Daoy (cell line): Measurements from ENCODE around the gene C20orf96. TPM values are rescaled to one million over a fixed set of nuclear protein-coding genes. Genes with fewer than 3 reads are reported as not detected.
"Not testable (repeated sequence)": the region's sequence is repeated elsewhere in the genome, so short reads cannot be mapped to it uniquely, and the experiment has no call there.

Experiments used
- DNase-seq: peaks from one replicate; pipeline ENCODE4 v3.0.0-alpha.2; 2015; ENCODE audit warnings: low read depth
- total RNA-seq: library from RNA; depleted of rRNA; stranded (reverse); fragments of >200 nt; shearing (Covaris generic); gene quantifications from 2 replicates; pipeline ENCODE4 v1.2.3, GENCODE V29; 2014

The C20orf96 gene
- total RNA-seq, 1 experiment from 2014 or later = 0.57 TPM

- DNase-seq = no peak
Observed at GRCh38 chr20:278607-279571, 11.7 kb downstream of the C20orf96 start.

GRCh38 chr20:278181-278580 is 12.4 kb downstream of the C20orf96 start:
- no peak for DNase-seq

DNA sequence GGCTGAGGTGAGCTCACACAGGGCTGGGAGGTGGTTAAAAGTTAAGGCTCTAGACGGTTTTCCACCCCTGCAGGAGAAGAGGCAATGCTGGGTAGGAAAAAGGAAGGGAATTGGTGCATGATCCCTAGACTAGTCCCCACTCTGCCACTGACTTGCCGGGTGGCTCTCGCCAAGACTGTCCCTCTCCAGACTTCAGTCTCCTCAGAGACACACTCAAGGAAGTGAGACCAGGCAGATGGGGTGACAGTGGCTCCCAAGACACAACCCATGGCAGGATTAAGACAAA is 13.1 kb downstream of the C20orf96 start:
- no peak for DNase-seq

DNA sequence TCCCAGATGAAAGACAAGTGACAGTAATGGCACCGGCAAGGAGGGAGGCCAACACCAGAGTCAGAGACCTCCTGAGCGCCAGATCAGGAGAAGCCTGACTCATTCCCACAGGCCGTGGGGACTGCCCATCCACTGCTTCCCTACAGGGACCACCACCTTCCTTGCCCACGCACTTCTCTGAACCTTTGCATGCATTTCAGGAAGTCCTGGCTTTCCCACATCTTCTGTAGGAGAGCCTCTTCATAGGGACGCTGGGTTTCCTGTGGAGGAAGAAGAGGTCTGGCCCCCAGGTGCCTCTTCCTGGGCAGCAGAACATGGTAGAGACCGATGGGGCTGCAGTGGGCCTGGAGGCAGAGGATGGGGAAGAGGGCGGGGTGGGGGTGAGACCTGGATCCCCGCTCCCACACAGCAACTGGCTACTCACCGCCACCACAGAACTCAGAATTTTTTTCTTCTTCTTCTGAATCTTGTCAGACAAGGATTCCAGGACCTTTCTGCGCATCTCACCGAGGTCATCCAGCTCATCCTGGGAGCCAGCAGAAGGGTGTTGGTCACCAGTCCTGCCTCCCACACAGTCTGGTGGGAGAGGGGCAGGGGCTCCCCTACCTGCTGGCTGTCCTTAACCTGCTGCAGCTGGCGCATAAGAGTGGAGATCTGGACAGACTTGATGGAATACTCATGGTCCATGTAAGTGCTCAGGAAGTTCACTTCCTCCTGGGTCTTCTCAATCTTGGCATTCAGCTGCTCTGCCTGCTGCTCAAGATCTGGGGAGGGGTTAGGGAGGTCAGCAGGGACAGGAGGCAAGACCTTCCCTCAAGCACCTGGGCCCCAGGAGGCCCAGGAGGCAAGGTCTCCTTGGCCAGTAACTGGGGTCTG is 13.7 kb downstream of the C20orf96 start:
- no peak for DNase-seq

- no peak for DNase-seq
Observed at GRCh38 chr20:275791-276190, 14.8 kb downstream of the C20orf96 start.

DNA sequence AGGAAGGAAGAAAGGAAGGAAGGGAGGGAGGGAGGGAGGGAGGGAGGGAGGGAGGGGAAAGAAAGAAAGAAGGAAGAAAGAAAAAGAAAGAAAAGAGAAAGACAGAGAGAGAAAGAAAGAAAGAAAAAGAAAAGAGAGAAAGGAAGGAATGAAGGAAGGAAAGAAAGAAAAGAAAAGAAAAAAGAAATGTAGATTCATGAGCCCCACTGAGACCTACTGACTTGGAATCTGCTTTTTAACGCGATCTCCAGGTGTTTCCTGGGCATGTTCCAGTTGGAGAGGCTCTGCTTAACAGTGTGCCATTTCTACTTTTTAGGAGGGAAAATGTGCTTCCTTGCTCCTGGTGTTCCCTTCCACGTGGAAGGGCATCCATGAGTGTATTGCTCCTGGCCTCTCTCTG is 16.7 kb downstream of the C20orf96 start:
- no peak for DNase-seq

- no peak for DNase-seq
Observed at GRCh38 chr20:272718-273117, 17.8 kb downstream of the C20orf96 start.

DNA sequence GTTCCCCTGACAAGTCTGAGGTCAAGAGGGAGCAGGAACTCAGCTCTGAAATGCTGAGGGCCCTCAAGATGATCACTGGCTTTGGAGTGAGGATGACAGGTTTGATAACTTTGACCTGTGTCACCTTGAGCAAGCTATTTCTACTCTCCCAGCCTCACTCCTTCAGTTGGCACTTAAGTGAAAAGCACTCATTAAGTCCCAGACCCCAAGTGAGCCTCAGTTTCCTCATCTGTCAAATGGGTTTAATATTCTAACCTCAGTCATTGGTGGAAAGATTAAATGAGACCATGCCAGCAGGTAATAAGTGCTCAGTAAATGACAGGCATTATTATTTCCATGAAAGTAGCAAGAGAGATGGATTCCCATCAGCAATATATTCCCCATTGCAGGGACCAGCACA is 19.0 kb downstream of the C20orf96 start:
- no peak for DNase-seq

GRCh38 chr20:271069-271468 is 19.5 kb downstream of the C20orf96 start:
- DNase-seq = no peak

- no peak for DNase-seq
Observed at GRCh38 chr20:270517-270916, 20.0 kb downstream of the C20orf96 start.

GRCh38 chr20:266596-267562 is 23.7 kb downstream of the C20orf96 start:
- peak; percentile 88 for DNase-seq

DNA sequence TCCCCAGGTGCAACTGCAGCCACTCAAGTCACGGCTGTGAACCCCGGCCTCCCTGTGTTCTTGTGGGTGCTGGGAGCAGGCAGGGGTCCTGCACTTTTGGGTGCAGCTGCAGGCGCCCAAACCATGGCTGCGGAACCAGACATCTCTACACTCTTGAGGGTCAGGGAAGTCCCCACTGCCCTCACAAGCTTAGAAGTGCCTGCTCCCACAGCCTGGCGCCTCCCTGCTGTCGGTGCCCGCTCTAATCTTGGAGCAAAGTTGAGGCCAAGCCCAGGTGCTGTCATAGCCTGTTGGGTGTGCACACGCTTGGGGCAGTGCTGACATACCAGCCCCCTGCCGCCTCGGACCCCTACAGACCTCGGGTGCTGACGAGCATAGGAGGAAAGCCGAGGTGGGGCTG is 26.8 kb downstream of the C20orf96 start:
- DNase-seq = no peak

- no peak for DNase-seq
Observed at GRCh38 chr20:259981-260380, 30.6 kb downstream of the C20orf96 start.

DNA sequence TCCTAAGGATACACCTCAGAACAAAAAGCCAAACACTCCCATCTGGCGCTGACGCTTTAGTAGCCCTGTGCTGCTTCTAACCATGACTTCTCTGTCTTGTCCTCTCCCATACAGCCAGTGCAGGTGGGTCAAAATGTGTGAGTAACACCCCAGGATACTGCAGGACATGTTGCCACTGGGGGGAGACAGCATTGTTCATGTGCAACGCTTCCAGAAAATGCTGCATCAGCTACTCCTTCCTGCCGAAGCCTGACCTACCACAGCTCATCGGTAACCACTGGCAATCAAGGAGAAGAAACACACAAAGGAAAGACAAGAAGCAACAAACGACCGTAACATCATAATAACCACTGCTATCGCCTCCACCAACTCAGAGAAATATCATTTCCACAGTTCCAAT is 31.6 kb downstream of the C20orf96 start:
- DNase-seq = peak; percentile 33

GRCh38 chr20:258269-258858 is 32.2 kb downstream of the C20orf96 start:
- no peak for DNase-seq

DNA sequence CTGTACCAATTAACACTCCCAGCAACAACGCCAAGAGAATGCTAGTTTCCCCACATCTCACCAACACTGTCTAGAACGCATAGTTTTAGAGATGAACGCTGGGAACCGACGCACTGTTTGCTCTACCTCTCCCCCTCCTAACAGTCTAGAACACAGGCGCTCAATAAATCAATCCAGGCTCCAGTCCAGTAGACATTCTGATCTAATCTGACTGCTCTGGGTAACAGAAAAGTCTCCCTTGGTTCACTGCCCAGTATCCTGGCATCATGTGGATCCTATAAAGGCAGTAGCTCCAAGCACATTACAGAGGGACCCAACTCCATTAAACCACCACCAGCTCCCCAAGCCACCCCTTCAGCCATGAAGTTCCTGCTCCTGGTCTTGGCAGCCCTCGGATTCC is 33.1 kb downstream of the C20orf96 start, which contains the start of gene DEFB132:
Gene DEFB132, plus strand, starts transcription at position 306 of the 400 bp plus-strand sequence. Its CDS starts 55 bp downstream, at position 361.
- DNase-seq = no peak

- DNase-seq = not testable (repeated sequence)
Observed at GRCh38 chr20:253447-253846, 37.1 kb downstream of the C20orf96 start.

DNA sequence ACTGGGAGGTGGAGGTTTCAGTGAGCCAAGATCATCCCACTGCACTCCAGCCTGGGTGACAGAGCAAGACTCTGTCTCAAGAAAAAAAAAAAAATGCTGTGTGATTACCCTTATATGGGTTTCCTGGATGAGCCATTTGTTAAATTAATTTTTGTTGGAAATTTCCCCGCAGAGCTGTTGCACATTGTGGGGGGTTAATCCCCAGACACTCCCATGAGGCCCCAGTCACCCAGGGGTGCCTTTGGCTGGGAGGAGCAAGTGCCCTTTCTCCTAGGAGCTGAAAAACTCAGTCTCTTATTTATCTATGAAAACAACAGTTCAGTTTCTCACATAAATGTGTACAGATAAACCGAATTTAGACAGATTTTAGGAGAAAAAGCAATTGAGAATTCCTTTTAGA is 37.7 kb downstream of the C20orf96 start:
- no peak for DNase-seq

DNA sequence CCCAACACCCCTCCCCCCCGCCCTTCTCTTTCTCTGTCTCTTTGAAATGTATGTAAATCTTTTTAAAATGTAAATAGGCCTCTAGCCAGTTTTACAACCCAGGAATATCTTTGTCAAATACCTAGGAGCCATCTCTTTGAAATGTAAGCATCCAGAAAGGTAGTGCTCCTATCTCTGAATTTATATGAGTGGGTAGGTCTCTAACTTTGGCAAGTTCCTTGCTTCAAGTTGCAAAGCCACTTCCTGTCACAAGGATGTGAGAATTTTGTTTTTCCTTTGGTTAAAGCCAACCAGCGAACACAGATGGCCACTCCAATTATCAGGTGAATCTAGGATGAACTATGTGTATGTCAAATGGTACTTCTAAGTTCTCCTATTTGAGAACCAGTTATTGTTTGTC is 39.2 kb downstream of the C20orf96 start:
- no peak for DNase-seq

DNA sequence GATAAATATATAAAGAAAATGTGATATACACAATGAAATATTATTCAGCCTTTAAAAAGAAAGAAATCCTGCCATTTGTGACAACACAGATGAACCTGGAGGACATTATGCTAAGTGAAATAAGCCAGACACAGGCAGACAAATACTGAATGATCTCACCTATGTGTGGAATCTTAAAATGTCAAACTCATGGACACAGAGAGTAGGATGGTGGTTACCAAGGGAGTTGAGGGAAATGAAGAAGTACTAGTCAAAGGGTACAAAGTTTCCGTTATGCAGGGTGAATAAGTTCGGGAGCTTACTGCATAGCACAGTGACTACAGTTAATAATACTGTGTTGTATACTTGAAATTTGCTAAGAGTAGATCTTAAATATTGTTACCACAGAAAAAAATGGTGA is 47.6 kb downstream of the C20orf96 start:
- DNase-seq = no peak

- DNase-seq = no peak
Observed at GRCh38 chr20:237929-238328, 52.6 kb downstream of the C20orf96 start.
